ENCODE measurements around the gene SCAP. TPM values are rescaled to one million over a fixed set of nuclear protein-coding genes. Genes with fewer than 3 reads are reported as not detected.

The SCAP gene
- total and polyA plus RNA-seq, 2 of the 13 experiments (the other 11 are each of a cell fraction or from before 2014, with no cell fraction given) = 40.4 to 53.3 TPM

DNA sequence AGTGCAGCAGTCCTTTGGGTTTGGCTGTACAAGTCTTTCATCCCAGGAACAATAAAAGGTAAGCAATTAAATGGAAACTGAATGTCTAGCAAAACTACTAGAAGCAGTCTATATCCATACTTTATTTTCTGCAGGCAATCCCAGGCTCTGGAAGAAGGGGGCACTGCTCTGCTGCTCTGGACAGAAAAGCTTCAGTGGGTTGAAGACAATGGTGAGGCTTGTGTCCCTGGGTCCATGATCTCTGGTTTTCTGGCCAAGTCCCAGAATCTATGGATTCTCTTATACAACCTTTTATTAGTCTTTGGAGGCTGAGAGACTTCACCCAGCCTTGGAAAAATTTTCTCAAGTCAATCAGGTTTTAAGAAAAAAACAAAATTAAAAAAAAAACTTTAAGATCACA, 35.6 kb downstream of the SCAP start (continued):
- TF ChIP-seq, protein P1, sequence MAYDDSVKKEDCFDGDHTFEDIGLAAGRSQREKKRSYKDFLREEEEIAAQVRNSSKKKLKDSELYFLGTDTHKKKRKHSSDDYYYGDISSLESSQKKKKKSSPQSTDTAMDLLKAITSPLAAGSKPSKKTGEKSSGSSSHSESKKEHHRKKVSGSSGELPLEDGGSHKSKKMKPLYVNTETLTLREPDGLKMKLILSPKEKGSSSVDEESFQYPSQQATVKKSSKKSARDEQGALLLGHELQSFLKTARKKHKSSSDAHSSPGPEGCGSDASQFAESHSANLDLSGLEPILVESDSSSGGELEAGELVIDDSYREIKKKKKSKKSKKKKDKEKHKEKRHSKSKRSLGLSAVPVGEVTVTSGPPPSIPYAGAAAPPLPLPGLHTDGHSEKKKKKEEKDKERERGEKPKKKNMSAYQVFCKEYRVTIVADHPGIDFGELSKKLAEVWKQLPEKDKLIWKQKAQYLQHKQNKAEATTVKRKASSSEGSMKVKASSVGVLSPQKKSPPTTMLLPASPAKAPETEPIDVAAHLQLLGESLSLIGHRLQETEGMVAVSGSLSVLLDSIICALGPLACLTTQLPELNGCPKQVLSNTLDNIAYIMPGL (CRISPR knock-in tag; IDR thresholded peaks at IDR 0.05; ENCODE audit: borderline replicate concordance in 1 of 2, low read depth in 1 of 2) = peak in 1 of 2 experiments; percentile 40; a peak in 1 of 4 replicates
- TF ChIP-seq TEF (CRISPR knock-in tag; IDR thresholded peaks at IDR 0.05) = peak; percentile 60; the same call in 1 of the 2 replicates
- TF ChIP-seq BHLHE40 (IDR thresholded peaks at IDR 0.05; ENCODE audit: low read length) = peak; percentile 79
- peak; percentile 46; the same call in 1 of the 2 replicates for TF ChIP-seq NCOR1 (IDR thresholded peaks at IDR 0.05; ENCODE audit: borderline replicate concordance, low read length)
- TF ChIP-seq, protein P2, sequence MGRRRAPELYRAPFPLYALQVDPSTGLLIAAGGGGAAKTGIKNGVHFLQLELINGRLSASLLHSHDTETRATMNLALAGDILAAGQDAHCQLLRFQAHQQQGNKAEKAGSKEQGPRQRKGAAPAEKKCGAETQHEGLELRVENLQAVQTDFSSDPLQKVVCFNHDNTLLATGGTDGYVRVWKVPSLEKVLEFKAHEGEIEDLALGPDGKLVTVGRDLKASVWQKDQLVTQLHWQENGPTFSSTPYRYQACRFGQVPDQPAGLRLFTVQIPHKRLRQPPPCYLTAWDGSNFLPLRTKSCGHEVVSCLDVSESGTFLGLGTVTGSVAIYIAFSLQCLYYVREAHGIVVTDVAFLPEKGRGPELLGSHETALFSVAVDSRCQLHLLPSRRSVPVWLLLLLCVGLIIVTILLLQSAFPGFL (CRISPR knock-in tag; IDR thresholded peaks at IDR 0.05) = no peak
- TF ChIP-seq THAP11 (CRISPR knock-in tag; IDR thresholded peaks at IDR 0.05) = peak; percentile 42; the same call in 1 of the 2 replicates
- no peak for TF ChIP-seq TOPORS (CRISPR knock-in tag; IDR thresholded peaks at IDR 0.05)
- TF ChIP-seq ZNF773 (CRISPR knock-in tag; IDR thresholded peaks at IDR 0.05; ENCODE audit: borderline replicate concordance) = no peak
- TF ChIP-seq NR2C2 (CRISPR knock-in tag; IDR thresholded peaks at IDR 0.05; ENCODE audit: borderline replicate concordance) = peak; percentile 81
- no peak for TF ChIP-seq ELK4 (CRISPR knock-in tag; IDR thresholded peaks at IDR 0.05; ENCODE audit: borderline replicate concordance)
- peak; percentile 57; the same call in 1 of the 2 replicates for TF ChIP-seq IRF2 (CRISPR knock-in tag; IDR thresholded peaks at IDR 0.05)
- no peak for TF ChIP-seq MTERF4 (CRISPR knock-in tag; IDR thresholded peaks at IDR 0.05)
- peak; percentile 73 for TF ChIP-seq STAG1 (CRISPR knock-in tag; IDR thresholded peaks at IDR 0.05)
- no peak for TF ChIP-seq HHEX (CRISPR knock-in tag; IDR thresholded peaks at IDR 0.05)
- peak; percentile 85; the same call in 1 of the 2 replicates for TF ChIP-seq RAD21 (CRISPR knock-in tag; IDR thresholded peaks at IDR 0.05)
- no peak for TF ChIP-seq ZNF431 (CRISPR knock-in tag; IDR thresholded peaks at IDR 0.05; ENCODE audit: borderline replicate concordance, low read depth)
- TF ChIP-seq ARHGAP35 (CRISPR knock-in tag; IDR thresholded peaks at IDR 0.05; ENCODE audit: borderline replicate concordance) = no peak
- no peak for TF ChIP-seq ZKSCAN5 (CRISPR knock-in tag; IDR thresholded peaks at IDR 0.05)
- TF ChIP-seq MXI1 (IDR thresholded peaks at IDR 0.05; ENCODE audit: borderline replicate concordance, low read depth, low read length) = 0 out of 3 replicates have a peak, but pooled peaks have one; percentile 27
- TF ChIP-seq, protein P3, sequence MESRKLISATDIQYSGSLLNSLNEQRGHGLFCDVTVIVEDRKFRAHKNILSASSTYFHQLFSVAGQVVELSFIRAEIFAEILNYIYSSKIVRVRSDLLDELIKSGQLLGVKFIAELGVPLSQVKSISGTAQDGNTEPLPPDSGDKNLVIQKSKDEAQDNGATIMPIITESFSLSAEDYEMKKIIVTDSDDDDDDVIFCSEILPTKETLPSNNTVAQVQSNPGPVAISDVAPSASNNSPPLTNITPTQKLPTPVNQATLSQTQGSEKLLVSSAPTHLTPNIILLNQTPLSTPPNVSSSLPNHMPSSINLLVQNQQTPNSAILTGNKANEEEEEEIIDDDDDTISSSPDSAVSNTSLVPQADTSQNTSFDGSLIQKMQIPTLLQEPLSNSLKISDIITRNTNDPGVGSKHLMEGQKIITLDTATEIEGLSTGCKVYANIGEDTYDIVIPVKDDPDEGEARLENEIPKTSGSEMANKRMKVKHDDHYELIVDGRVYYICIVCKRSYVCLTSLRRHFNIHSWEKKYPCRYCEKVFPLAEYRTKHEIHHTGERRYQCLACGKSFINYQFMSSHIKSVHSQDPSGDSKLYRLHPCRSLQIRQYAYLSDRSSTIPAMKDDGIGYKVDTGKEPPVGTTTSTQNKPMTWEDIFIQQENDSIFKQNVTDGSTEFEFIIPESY (CRISPR knock-in tag; IDR thresholded peaks at IDR 0.05) = no peak
- no peak for TF ChIP-seq ZNF496 (CRISPR knock-in tag; IDR thresholded peaks at IDR 0.05; ENCODE audit: insufficient replicate concordance)

Measured in HepG2 (cell line).